DND-41 (cell line): ENCODE data around the gene NRSN2.

Experiments
- ATAC-seq: fragments of 200-7000 bp; cut with Tn5 transposase; 3 replicates; pipeline ENCODE4 v1.9.1; 2021; ENCODE audit warnings: low read depth; ENCODE audit not compliant: insufficient read depth
- DNase-seq: peaks from one replicate; pipeline ENCODE4 v3.0.0-alpha.2; 2020
- H2AFZ ChIP-seq: 2 replicates; pipeline ENCODE4 v1.6.0; 2012; ENCODE audit warnings: low read depth, low read length
- H3K27ac ChIP-seq: 2 replicates; pipeline ENCODE4 v1.5.1; 2012; ENCODE audit warnings: low read length, inconsistent platforms
- H3K27me3 ChIP-seq: fragments of 200-600 bp; sonication (generic); 2 replicates; pipeline ENCODE4 v1.6.0; 2012; ENCODE audit warnings: low read length, mild to moderate bottlenecking, inconsistent platforms; ENCODE audit not compliant: insufficient read depth, poor library complexity
- H3K36me3 ChIP-seq: 2 replicates; pipeline ENCODE4 v1.5.1; 2012; ENCODE audit warnings: low read length, inconsistent platforms; ENCODE audit not compliant: insufficient read depth
- H3K4me1 ChIP-seq: 2 replicates; pipeline ENCODE4 v1.5.1; 2012; ENCODE audit warnings: mild to moderate bottlenecking, low read length; ENCODE audit not compliant: insufficient read depth
- H3K4me2 ChIP-seq: 2 replicates; pipeline ENCODE4 v1.6.0; 2012; ENCODE audit warnings: mild to moderate bottlenecking, moderate library complexity, low read length, inconsistent platforms; ENCODE audit not compliant: insufficient read depth
- H3K4me3 ChIP-seq, 2 experiments: fragments of 200-600 bp in 1 of 2; shearing (Covaris generic) in 1 of 2; 2 replicates each; pipeline ENCODE4 v1.5.1; 2012 to 2016; ENCODE audit warnings: inconsistent platforms in 2 of 2, low read length in 2 of 2, mild to moderate bottlenecking in 2 of 2, low read depth in 1 of 2, moderate library complexity in 1 of 2
- H3K79me2 ChIP-seq: 2 replicates; pipeline ENCODE4 v1.6.0; 2012; ENCODE audit warnings: low read length, inconsistent platforms; ENCODE audit not compliant: insufficient read depth
- H3K9ac ChIP-seq: 2 replicates; pipeline ENCODE4 v1.6.0; 2012; ENCODE audit warnings: low read depth, mild to moderate bottlenecking, inconsistent platforms, low read length, moderate library complexity
- H3K9me3 ChIP-seq: 2 replicates; pipeline ENCODE4 v1.5.1; 2012; ENCODE audit warnings: low read length, moderate library complexity, mild to moderate bottlenecking, inconsistent platforms; ENCODE audit not compliant: insufficient read depth, severe bottlenecking
- H4K20me1 ChIP-seq: 2 replicates; pipeline ENCODE4 v1.6.0; 2012; ENCODE audit warnings: low read length; ENCODE audit not compliant: insufficient read depth
- CTCF ChIP-seq: IDR thresholded peaks from 2 replicates; pipeline ENCODE4 v1.5.1; 2012; ENCODE audit warnings: borderline replicate concordance, low read length, moderate library complexity, mild to moderate bottlenecking; ENCODE audit not compliant: poor library complexity, severe bottlenecking; ENCODE audit errors: extremely low read depth
- EZH2 ChIP-seq: IDR thresholded peaks from 3 replicates; pipeline ENCODE4 v1.6.1; 2012; ENCODE audit warnings: borderline replicate concordance, low read depth, mild to moderate bottlenecking, moderate library complexity, low read length, inconsistent platforms; ENCODE audit not compliant: severe bottlenecking

Gene NRSN2

GRCh38 chr20:313402-313801, 33.5 kb upstream of the NRSN2 start:
- H3K27me3 ChIP-seq, result no peaks in the 10 kb centered on the region
- ATAC-seq (no peak), DNase-seq (no peak)
- no peaks in the 10 kb centered on the region for H3K4me1 ChIP-seq
- no peaks in the 10 kb centered on the region for H3K9me3 ChIP-seq
- H3K36me3 ChIP-seq, result no peaks in the 10 kb centered on the region
- TF ChIP-seq EZH2 (no peak), CTCF (no peak)
- no peaks in the 10 kb centered on the region for H4K20me1 ChIP-seq
- no peaks in the 10 kb centered on the region for H3K79me2 ChIP-seq
- H3K27ac ChIP-seq, result no peak overlapping the region
- H3K9ac ChIP-seq, result no peak overlapping the region
- H3K4me2 ChIP-seq, result no peak overlapping the region
- no peak overlapping the region for H2AFZ ChIP-seq
- no peak overlapping the region for H3K4me3 ChIP-seq

GRCh38 chr20:313948-314347, 33.0 kb upstream of the NRSN2 start:
- no peak overlapping the region for H3K4me2 ChIP-seq
- H3K9ac ChIP-seq, result no peak overlapping the region
- H4K20me1 ChIP-seq, result no peaks in the 10 kb centered on the region
- no peaks in the 10 kb centered on the region for H3K9me3 ChIP-seq
- H3K4me1 ChIP-seq, result no peaks in the 10 kb centered on the region
- no peak overlapping the region for H2AFZ ChIP-seq
- no peaks in the 10 kb centered on the region for H3K36me3 ChIP-seq
- H3K27ac ChIP-seq, result no peak overlapping the region
- no peak for TF ChIP-seq EZH2
- no peak for TF ChIP-seq CTCF
- no peaks in the 10 kb centered on the region for H3K79me2 ChIP-seq
- no peaks in the 10 kb centered on the region for H3K27me3 ChIP-seq
- DNase-seq (no peak), ATAC-seq (no peak)
- H3K4me3 ChIP-seq, result no peak overlapping the region

GRCh38 chr20:316316-317068, 30.4 kb upstream of the NRSN2 start:
- H3K36me3 ChIP-seq, result no peaks in the 10 kb centered on the region
- H3K9ac ChIP-seq, result no peak overlapping the region
- no peaks in the 10 kb centered on the region for H3K79me2 ChIP-seq
- no peak overlapping the region for H3K27ac ChIP-seq
- DNase-seq, result no peak
- H3K4me1 ChIP-seq, result no peaks in the 10 kb centered on the region
- ATAC-seq, result no peak
- H4K20me1 ChIP-seq, result no peaks in the 10 kb centered on the region
- H3K9me3 ChIP-seq, result no peaks in the 10 kb centered on the region
- H2AFZ ChIP-seq, result no peak overlapping the region
- no peak overlapping the region for H3K4me2 ChIP-seq
- TF ChIP-seq CTCF (no peak), EZH2 (no peak)
- no peaks in the 10 kb centered on the region for H3K27me3 ChIP-seq
- no peak overlapping the region for H3K4me3 ChIP-seq
